Measurements from ENCODE around the gene MPDU1.

MPDU1 gene

DNA sequence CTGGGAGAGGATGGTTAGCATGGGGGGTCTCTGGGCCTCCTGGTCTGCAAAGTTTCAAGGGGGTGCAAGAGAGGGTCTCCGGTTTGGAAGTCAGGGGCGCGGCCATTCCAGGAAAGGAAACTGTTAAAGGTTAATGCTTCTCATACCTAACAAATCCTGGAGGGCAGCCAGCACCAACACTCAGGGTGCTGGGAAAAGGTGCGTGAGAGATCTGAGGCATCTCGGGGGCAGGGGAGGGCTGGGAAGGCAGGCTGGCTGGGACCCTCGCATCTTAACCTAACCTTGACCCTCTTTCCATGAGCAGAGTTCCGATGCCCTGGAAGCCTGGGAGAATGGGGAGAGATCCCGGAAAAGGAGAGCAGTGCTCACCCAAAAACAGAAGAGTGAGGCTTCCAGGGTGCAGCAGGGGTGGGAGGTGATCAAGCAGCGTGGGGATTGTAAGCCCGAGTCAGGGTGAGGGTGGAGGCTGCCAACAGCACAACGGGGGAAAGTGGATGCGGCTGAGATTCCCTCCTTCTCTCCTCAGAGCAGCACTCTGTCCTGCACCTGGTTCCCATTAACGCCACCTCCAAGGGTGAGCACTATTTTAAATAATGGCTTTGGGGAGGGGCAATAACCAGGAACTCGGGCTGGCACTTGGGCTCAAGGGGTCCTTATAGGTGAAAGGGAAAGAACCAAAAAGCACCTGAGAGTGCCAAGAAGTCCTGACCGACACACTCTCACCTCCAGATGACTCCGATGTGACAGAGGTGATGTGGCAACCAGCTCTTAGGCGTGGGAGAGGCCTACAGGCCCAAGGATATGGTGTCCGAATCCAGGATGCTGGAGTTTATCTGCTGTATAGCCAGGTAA, 24.1 kb upstream of the MPDU1 start:
- Histone ChIP-seq H3K27me3 (ENCODE audit: insufficient read depth, low read depth) (no peaks in the 10 kb centered on the region), H3K4me1 (ENCODE audit: low read depth, poor library complexity, severe bottlenecking) (no peaks in the 10 kb centered on the region), H2AFZ (ENCODE audit: low read depth) (no peak overlapping the region), H3K79me2 (ENCODE audit: insufficient read depth, low read depth) (peaks cover 8% of the 10 kb centered on the region; the same call in 1 of the 2 replicates), H3K4me3 (IDR thresholded peaks at IDR 0.05; ENCODE audit: insufficient read depth, low read depth, low read length) (no peak overlapping the region), H3K9ac (no peak overlapping the region), H4K20me1 (ENCODE audit: insufficient read depth) (no peaks in the 10 kb centered on the region), H3K4me2 (no peak overlapping the region), H3K36me3 (ENCODE audit: insufficient read depth) (no peaks in the 10 kb centered on the region), H3K27ac (no peak overlapping the region)
- TF ChIP-seq, protein P1, sequence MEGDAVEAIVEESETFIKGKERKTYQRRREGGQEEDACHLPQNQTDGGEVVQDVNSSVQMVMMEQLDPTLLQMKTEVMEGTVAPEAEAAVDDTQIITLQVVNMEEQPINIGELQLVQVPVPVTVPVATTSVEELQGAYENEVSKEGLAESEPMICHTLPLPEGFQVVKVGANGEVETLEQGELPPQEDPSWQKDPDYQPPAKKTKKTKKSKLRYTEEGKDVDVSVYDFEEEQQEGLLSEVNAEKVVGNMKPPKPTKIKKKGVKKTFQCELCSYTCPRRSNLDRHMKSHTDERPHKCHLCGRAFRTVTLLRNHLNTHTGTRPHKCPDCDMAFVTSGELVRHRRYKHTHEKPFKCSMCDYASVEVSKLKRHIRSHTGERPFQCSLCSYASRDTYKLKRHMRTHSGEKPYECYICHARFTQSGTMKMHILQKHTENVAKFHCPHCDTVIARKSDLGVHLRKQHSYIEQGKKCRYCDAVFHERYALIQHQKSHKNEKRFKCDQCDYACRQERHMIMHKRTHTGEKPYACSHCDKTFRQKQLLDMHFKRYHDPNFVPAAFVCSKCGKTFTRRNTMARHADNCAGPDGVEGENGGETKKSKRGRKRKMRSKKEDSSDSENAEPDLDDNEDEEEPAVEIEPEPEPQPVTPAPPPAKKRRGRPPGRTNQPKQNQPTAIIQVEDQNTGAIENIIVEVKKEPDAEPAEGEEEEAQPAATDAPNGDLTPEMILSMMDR (conservative IDR thresholded peaks at IDR 0.05; ENCODE audit: low read depth, low read length): no peak

DNA sequence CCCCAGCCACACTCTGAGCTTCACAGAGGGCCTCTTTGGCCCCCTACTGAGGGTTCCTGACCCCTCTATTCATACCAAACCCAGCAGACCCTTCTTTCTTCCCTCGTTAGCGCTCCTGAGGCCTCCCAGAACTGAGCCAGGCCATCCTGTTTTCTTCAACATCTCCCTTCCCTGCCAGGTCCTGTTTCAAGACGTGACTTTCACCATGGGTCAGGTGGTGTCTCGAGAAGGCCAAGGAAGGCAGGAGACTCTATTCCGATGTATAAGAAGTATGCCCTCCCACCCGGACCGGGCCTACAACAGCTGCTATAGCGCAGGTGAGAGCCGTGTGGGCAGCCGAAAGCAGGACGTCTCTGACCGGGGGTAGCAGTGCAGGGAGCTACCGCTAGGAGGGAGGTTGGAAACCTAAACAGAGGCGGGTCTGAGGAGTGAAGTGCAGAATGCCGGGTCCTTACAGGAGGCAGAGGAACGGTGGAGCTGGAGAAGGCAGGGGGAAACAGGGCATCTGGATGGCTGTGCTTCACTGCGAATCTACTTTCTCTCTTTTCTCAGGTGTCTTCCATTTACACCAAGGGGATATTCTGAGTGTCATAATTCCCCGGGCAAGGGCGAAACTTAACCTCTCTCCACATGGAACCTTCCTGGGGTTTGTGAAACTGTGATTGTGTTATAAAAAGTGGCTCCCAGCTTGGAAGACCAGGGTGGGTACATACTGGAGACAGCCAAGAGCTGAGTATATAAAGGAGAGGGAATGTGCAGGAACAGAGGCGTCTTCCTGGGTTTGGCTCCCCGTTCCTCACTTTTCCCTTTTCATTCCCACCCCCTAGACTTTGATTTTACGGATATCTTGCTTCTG, 23.3 kb upstream of the MPDU1 start:
- Histone ChIP-seq H3K27ac (no peak overlapping the region), H2AFZ (ENCODE audit: low read depth) (no peak overlapping the region)

DNA sequence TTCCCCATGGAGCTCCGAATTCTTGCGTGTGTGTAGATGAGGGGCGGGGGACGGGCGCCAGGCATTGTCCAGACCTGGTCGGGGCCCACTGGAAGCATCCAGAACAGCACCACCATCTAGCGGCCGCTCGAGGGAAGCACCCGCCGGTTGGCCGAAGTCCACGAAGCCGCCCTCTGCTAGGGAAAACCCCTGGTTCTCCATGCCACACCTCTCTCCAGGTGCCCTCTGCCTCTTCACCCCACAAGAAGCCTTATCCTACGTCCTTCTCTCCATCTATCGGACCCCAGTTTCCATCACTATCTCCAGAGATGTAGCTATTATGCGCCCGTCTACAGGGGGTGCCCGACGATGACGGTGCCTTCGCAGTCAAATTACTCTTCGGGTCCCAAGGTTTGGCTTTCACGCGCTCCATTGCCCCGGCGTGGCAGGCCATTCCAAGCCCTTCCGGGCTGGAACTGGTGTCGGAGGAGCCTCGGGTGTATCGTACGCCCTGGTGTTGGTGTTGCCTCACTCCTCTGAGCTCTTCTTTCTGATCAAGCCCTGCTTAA, 22.6 kb upstream of the MPDU1 start:
- Histone ChIP-seq H3K36me3 (ENCODE audit: insufficient read depth) (no peaks in the 10 kb centered on the region), H3K4me2 (peak overlapping the region; percentile 45; the same call in 1 of the 2 replicates), H3K4me3 (IDR thresholded peaks at IDR 0.05; ENCODE audit: insufficient read depth, low read depth, low read length) (no peak overlapping the region), H3K27me3 (ENCODE audit: insufficient read depth, low read depth) (no peaks in the 10 kb centered on the region), H3K79me2 (ENCODE audit: insufficient read depth, low read depth) (peaks cover 8% of the 10 kb centered on the region; the same call in 1 of the 2 replicates), H3K27ac (peak overlapping the region; percentile 24; the same call in 1 of the 2 replicates), H3K9ac (peak overlapping the region; percentile 47; the same call in 1 of the 2 replicates), H4K20me1 (ENCODE audit: insufficient read depth) (no peaks in the 10 kb centered on the region), H2AFZ (ENCODE audit: low read depth) (peak overlapping the region; percentile 34; the same call in 1 of the 2 replicates), H3K4me1 (ENCODE audit: low read depth, poor library complexity, severe bottlenecking) (no peaks in the 10 kb centered on the region)
- TF ChIP-seq, protein P1 (conservative IDR thresholded peaks at IDR 0.05; ENCODE audit: low read depth, low read length): peak; percentile 19; the same call in 1 of the 2 replicates

More for the DNA sequence above, 23.3 kb upstream of the MPDU1 start:
- Histone ChIP-seq H3K4me3 (IDR thresholded peaks at IDR 0.05; ENCODE audit: insufficient read depth, low read depth, low read length) (no peak overlapping the region), H3K79me2 (ENCODE audit: insufficient read depth, low read depth) (peaks cover 8% of the 10 kb centered on the region; the same call in 1 of the 2 replicates), H3K36me3 (ENCODE audit: insufficient read depth) (no peaks in the 10 kb centered on the region), H3K4me2 (peak overlapping the region; percentile 45; the same call in 1 of the 2 replicates), H3K27me3 (ENCODE audit: insufficient read depth, low read depth) (no peaks in the 10 kb centered on the region), H3K9ac (no peak overlapping the region), H4K20me1 (ENCODE audit: insufficient read depth) (no peaks in the 10 kb centered on the region), H3K4me1 (ENCODE audit: low read depth, poor library complexity, severe bottlenecking) (no peaks in the 10 kb centered on the region)
- TF ChIP-seq, protein P1 (conservative IDR thresholded peaks at IDR 0.05; ENCODE audit: low read depth, low read length): peak; percentile 31

DNA sequence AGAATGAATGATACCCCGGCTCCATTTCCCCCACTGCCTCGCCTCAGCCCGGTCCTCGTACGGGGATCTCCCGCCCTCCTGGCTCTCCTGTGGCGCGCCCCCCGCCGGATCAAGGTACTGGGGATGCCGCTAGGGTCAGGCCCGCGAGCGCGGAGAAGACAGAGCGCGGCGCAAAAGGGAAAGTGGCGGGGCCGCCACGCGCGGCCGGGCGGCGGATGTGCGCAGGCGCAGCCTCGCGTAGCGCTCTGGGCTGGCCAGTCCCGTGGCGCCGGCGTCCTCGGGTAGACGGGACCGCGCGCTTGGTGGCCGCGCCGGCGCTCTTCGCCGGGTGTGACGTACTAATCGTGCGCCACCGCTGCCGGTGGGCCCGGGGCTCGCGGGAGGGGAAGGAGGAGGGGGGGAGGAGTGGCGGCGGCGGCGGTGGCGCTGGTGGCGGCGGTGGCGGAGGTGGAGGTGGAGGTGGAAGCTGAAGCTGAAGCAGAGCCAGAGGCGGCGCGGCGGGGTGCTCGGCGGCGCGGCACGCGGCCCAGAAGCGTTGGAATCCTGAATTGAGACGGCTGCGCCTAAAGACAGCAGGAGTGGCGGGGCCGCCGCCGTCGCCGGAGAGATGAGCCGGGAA, 22.0 kb upstream of the MPDU1 start, which contains the start of gene SENP3:
Gene SENP3, plus strand, starts transcription at position 331 of the 619 bp plus-strand sequence. CDS start 1,158 bp downstream, outside the sequence.
- Histone ChIP-seq H3K4me1 (ENCODE audit: low read depth, poor library complexity, severe bottlenecking) (no peaks in the 10 kb centered on the region), H2AFZ (ENCODE audit: low read depth) (peak within 1 kb of the TSS; percentile 34; the same call in 1 of the 2 replicates), H3K4me3 (IDR thresholded peaks at IDR 0.05; ENCODE audit: insufficient read depth, low read depth, low read length) (no peak within 1 kb of the TSS), H3K4me2 (peak within 1 kb of the TSS; percentile 45), H3K36me3 (ENCODE audit: insufficient read depth) (no peaks in the 10 kb centered on the region), H3K9ac (peak within 1 kb of the TSS; percentile 47; the same call in 1 of the 2 replicates), H3K27me3 (ENCODE audit: insufficient read depth, low read depth) (no peaks in the 10 kb centered on the region), H3K79me2 (ENCODE audit: insufficient read depth, low read depth) (peaks cover 8% of the 10 kb centered on the region; the same call in 1 of the 2 replicates), H4K20me1 (ENCODE audit: insufficient read depth) (no peaks in the 10 kb centered on the region), H3K27ac (peak within 1 kb of the TSS; percentile 28; the same call in 1 of the 2 replicates)
- TF ChIP-seq, protein P1 (conservative IDR thresholded peaks at IDR 0.05; ENCODE audit: low read depth, low read length): no peak
